DND-41 (cell line): ENCODE results near the gene KCNMA1.
"Not testable (repeated sequence)": the region's sequence is repeated elsewhere in the genome, so short reads cannot be mapped to it uniquely, and the experiment has no call there.

Experiments
- ATAC-seq: fragments of 200-7000 bp; cut with Tn5 transposase; 3 replicates; pipeline ENCODE4 v1.9.1; 2021; ENCODE audit warnings: low read depth; ENCODE audit not compliant: insufficient read depth
- DNase-seq: peaks from one replicate; pipeline ENCODE4 v3.0.0-alpha.2; 2020
- H2AFZ ChIP-seq: 2 replicates; pipeline ENCODE4 v1.6.0; 2012; ENCODE audit warnings: low read depth, low read length
- H3K27ac ChIP-seq: 2 replicates; pipeline ENCODE4 v1.5.1; 2012; ENCODE audit warnings: low read length, inconsistent platforms
- H3K27me3 ChIP-seq: fragments of 200-600 bp; sonication (generic); 2 replicates; pipeline ENCODE4 v1.6.0; 2012; ENCODE audit warnings: low read length, mild to moderate bottlenecking, inconsistent platforms; ENCODE audit not compliant: insufficient read depth, poor library complexity
- H3K36me3 ChIP-seq: 2 replicates; pipeline ENCODE4 v1.5.1; 2012; ENCODE audit warnings: low read length, inconsistent platforms; ENCODE audit not compliant: insufficient read depth
- H3K4me1 ChIP-seq: 2 replicates; pipeline ENCODE4 v1.5.1; 2012; ENCODE audit warnings: mild to moderate bottlenecking, low read length; ENCODE audit not compliant: insufficient read depth
- H3K4me2 ChIP-seq: 2 replicates; pipeline ENCODE4 v1.6.0; 2012; ENCODE audit warnings: mild to moderate bottlenecking, moderate library complexity, low read length, inconsistent platforms; ENCODE audit not compliant: insufficient read depth
- H3K4me3 ChIP-seq, 2 experiments: fragments of 200-600 bp in 1 of 2; shearing (Covaris generic) in 1 of 2; 2 replicates each; pipeline ENCODE4 v1.5.1; 2012 to 2016; ENCODE audit warnings: inconsistent platforms in 2 of 2, low read length in 2 of 2, mild to moderate bottlenecking in 2 of 2, low read depth in 1 of 2, moderate library complexity in 1 of 2
- H3K79me2 ChIP-seq: 2 replicates; pipeline ENCODE4 v1.6.0; 2012; ENCODE audit warnings: low read length, inconsistent platforms; ENCODE audit not compliant: insufficient read depth
- H3K9ac ChIP-seq: 2 replicates; pipeline ENCODE4 v1.6.0; 2012; ENCODE audit warnings: low read depth, mild to moderate bottlenecking, inconsistent platforms, low read length, moderate library complexity
- H3K9me3 ChIP-seq: 2 replicates; pipeline ENCODE4 v1.5.1; 2012; ENCODE audit warnings: low read length, moderate library complexity, mild to moderate bottlenecking, inconsistent platforms; ENCODE audit not compliant: insufficient read depth, severe bottlenecking
- H4K20me1 ChIP-seq: 2 replicates; pipeline ENCODE4 v1.6.0; 2012; ENCODE audit warnings: low read length; ENCODE audit not compliant: insufficient read depth
- CTCF ChIP-seq: IDR thresholded peaks from 2 replicates; pipeline ENCODE4 v1.5.1; 2012; ENCODE audit warnings: borderline replicate concordance, low read length, moderate library complexity, mild to moderate bottlenecking; ENCODE audit not compliant: poor library complexity, severe bottlenecking; ENCODE audit errors: extremely low read depth
- EZH2 ChIP-seq: IDR thresholded peaks from 3 replicates; pipeline ENCODE4 v1.6.1; 2012; ENCODE audit warnings: borderline replicate concordance, low read depth, mild to moderate bottlenecking, moderate library complexity, low read length, inconsistent platforms; ENCODE audit not compliant: severe bottlenecking

The KCNMA1 gene

GRCh38 chr10:77524281-77524711 lies 113.3 kb downstream of the KCNMA1 start:
- H3K4me1 ChIP-seq, result no peaks in the 10 kb centered on the region
- no peak overlapping the region for H3K27ac ChIP-seq
- peaks cover 2% of the 10 kb centered on the region for H3K27me3 ChIP-seq
- 0 out of 2 replicates have a peak, but pooled peaks cover 5% of the 10 kb centered on the region for H4K20me1 ChIP-seq
- H3K79me2 ChIP-seq, result no peaks in the 10 kb centered on the region
- DNase-seq (no peak), ATAC-seq (no peak)
- no peak overlapping the region for H2AFZ ChIP-seq
- H3K4me3 ChIP-seq, result no peak overlapping the region
- H3K4me2 ChIP-seq, result no peak overlapping the region
- no peak for TF ChIP-seq CTCF
- TF ChIP-seq EZH2, result no peak
- no peaks in the 10 kb centered on the region for H3K36me3 ChIP-seq
- no peak overlapping the region for H3K9ac ChIP-seq
- H3K9me3 ChIP-seq, result no peaks in the 10 kb centered on the region

DNA sequence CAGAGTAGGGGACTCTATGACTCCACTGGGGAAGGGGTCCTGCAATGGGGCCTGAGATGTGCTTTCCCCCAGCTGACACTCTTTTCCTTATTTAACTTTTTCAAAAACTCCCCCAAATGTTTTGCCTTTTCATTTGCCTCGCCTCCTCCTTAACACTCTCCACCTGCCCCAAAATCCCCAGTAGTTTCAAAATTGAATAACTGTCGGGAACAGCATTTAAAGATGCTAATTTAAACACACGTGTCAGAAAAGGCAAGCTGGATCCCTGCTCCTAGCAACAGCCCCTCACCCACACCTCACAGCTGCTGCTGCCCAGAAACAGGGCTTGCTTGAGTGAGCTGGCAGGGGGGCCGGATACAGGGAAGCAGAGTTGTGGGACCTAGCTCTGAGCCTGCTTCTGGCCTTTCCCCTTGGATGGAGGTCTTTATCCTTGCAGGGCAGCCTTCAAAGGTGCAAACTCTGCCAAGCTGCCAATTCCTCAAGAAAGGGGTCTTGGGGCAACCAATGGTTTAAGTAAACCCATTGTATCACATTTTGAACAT lies 115.3 kb downstream of the KCNMA1 start:
- Histone ChIP-seq H3K27me3 (peaks cover 2% of the 10 kb centered on the region), H3K4me1 (no peaks in the 10 kb centered on the region), H3K27ac (no peak overlapping the region), H2AFZ (no peak overlapping the region), H4K20me1 (no peaks in the 10 kb centered on the region), H3K4me3 (no peak overlapping the region), H3K4me2 (no peak overlapping the region), H3K9me3 (no peaks in the 10 kb centered on the region), H3K9ac (no peak overlapping the region), H3K79me2 (no peaks in the 10 kb centered on the region), H3K36me3 (no peaks in the 10 kb centered on the region)
- ATAC-seq, result no peak
- TF ChIP-seq EZH2, result no peak
- no peak for TF ChIP-seq CTCF
- no peak for DNase-seq

DNA sequence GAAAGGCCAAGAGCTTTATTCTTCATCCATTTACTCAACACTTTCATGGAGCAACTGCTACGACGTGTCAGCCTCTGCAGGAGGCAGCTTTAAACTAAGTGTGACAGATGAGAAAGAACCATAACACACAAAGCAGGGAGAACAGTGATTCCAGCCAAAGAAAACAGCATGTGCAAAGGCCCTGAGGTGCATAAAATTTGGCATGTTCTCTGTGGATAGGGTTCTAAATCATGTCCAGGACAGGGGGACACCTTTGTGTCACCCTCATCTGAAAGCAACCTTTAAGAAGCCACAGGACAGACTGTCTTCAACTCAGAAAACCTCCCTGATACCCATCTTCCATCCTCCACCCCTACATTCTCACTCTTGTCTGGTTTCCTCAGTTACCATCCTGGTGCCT lies 116.6 kb downstream of the KCNMA1 start:
- TF ChIP-seq EZH2 (no peak), CTCF (no peak)
- H3K4me2 ChIP-seq, result no peak overlapping the region
- H3K79me2 ChIP-seq, result no peaks in the 10 kb centered on the region
- ATAC-seq, result no peak
- H3K9ac ChIP-seq, result no peak overlapping the region
- H2AFZ ChIP-seq, result no peak overlapping the region
- no peaks in the 10 kb centered on the region for H4K20me1 ChIP-seq
- H3K4me1 ChIP-seq, result no peaks in the 10 kb centered on the region
- H3K9me3 ChIP-seq, result no peaks in the 10 kb centered on the region
- no peaks in the 10 kb centered on the region for H3K36me3 ChIP-seq
- no peak for DNase-seq
- H3K4me3 ChIP-seq, result no peak overlapping the region
- H3K27me3 ChIP-seq, result peaks cover 2% of the 10 kb centered on the region
- H3K27ac ChIP-seq, result no peak overlapping the region

GRCh38 chr10:77520290-77520689 lies 117.3 kb downstream of the KCNMA1 start:
- Histone ChIP-seq H4K20me1 (no peaks in the 10 kb centered on the region), H2AFZ (no peak overlapping the region), H3K79me2 (no peaks in the 10 kb centered on the region), H3K9me3 (no peaks in the 10 kb centered on the region), H3K9ac (no peak overlapping the region), H3K4me2 (no peak overlapping the region), H3K4me3 (no peak overlapping the region), H3K27ac (no peak overlapping the region), H3K27me3 (peaks cover 2% of the 10 kb centered on the region), H3K4me1 (no peaks in the 10 kb centered on the region), H3K36me3 (no peaks in the 10 kb centered on the region)
- DNase-seq, result no peak
- TF ChIP-seq EZH2 (no peak), CTCF (no peak)
- ATAC-seq, result no peak

- H3K9me3 ChIP-seq, DNase-seq, H3K27me3 ChIP-seq, H3K27ac ChIP-seq, H2AFZ ChIP-seq, H3K4me2 ChIP-seq, ATAC-seq, H3K9ac ChIP-seq, H3K4me3 ChIP-seq, H4K20me1 ChIP-seq, H3K36me3 ChIP-seq, H3K4me1 ChIP-seq, H3K79me2 ChIP-seq: not testable (repeated sequence)
Measured at GRCh38 chr10:77519791-77520190, 117.8 kb downstream of the KCNMA1 start.
